ENCODE data around the gene POU2F1. TPM values are rescaled to one million over a fixed set of nuclear protein-coding genes. Genes with fewer than 3 reads are reported as not detected.

Gene POU2F1
- total and polyA plus RNA-seq, 4 donors: 0.93 to 10.5 (median 6.5) TPM

GRCh38 chr1:167268347-167268787, 47.7 kb downstream of the POU2F1 start:
- Histone ChIP-seq H3K36me3 (ENCODE audit: control insufficient read depth in 4 of 4, insufficient read depth in 3 of 4, low read depth in 1 of 4, low read length in 3 of 4) (no peaks in the 10 kb centered on the region), H3K4me3 (ENCODE audit: low read depth in 1 of 3, low read length in 3 of 3) (no peak overlapping the region), H3K4me1 (ENCODE audit: control insufficient read depth in 4 of 4, insufficient read depth in 4 of 4, low read length in 3 of 4) (peaks cover 2 to 18% (median 11%) of the 10 kb centered on the region in 4 donors), H3K27ac (ENCODE audit: low read depth in 1 of 2, low read length in 2 of 2) (no peak overlapping the region), H3K27me3 (ENCODE audit: control insufficient read depth in 4 of 4, insufficient read depth in 4 of 4, low read length in 3 of 4) (no peaks in the 10 kb centered on the region), H3K9ac (ENCODE audit: low read depth in 1 of 2, low read length in 2 of 2) (peak overlapping the region in 1 of 2 donors; percentile 38), H3K9me3 (ENCODE audit: control insufficient read depth in 4 of 4, low read length in 3 of 4) (no peaks in the 10 kb centered on the region)
- TF ChIP-seq ATF3 (IDR thresholded peaks at IDR 0.05) (no peak), FOXA2 (IDR thresholded peaks at IDR 0.05) (no peak), HNF4G (IDR thresholded peaks at IDR 0.05) (no peak), FOXA1 (IDR thresholded peaks at IDR 0.05) (no peak), JUND (IDR thresholded peaks at IDR 0.05) (no peak), RAD21 (IDR thresholded peaks at IDR 0.05) (no peak), MAX (IDR thresholded peaks at IDR 0.05) (no peak)
- no peak for DNase-seq (ENCODE audit: low spot score)
- 63% methylated on average over 2 of the region's 2 CpGs for WGBS

- TF ChIP-seq RAD21 (IDR thresholded peaks at IDR 0.05) (peak; percentile 18 to 32), FOXA2 (IDR thresholded peaks at IDR 0.05) (no peak), GABPA (IDR thresholded peaks at IDR 0.05 in 1 of 2, conservative IDR thresholded peaks at IDR 0.05 in 1 of 2) (no peak), NR2F2 (IDR thresholded peaks at IDR 0.05) (no peak), HNF4A (conservative IDR thresholded peaks at IDR 0.05) (no peak)
- DNase-seq (ENCODE audit: low spot score): no peak
- Histone ChIP-seq H3K27me3 (ENCODE audit: control insufficient read depth in 4 of 4, insufficient read depth in 4 of 4, low read length in 3 of 4) (no peaks in the 10 kb centered on the region), H3K9me3 (ENCODE audit: control insufficient read depth in 4 of 4, low read length in 3 of 4) (no peaks in the 10 kb centered on the region), H3K4me1 (ENCODE audit: control insufficient read depth in 4 of 4, insufficient read depth in 4 of 4, low read length in 3 of 4) (peaks cover 2 to 16% (median 11%) of the 10 kb centered on the region in 4 donors), H3K9ac (ENCODE audit: low read depth in 1 of 2, low read length in 2 of 2) (no peak overlapping the region), H3K27ac (ENCODE audit: low read depth in 1 of 2, low read length in 2 of 2) (no peak overlapping the region), H3K36me3 (ENCODE audit: control insufficient read depth in 4 of 4, insufficient read depth in 3 of 4, low read depth in 1 of 4, low read length in 3 of 4) (no peaks in the 10 kb centered on the region), H3K4me3 (ENCODE audit: low read depth in 1 of 3, low read length in 3 of 3) (no peak overlapping the region)
- WGBS: 74% methylated on average over 1 of the region's 1 CpG
Observed at GRCh38 chr1:167270349-167271092, 49.8 kb downstream of the POU2F1 start.

- no peak for DNase-seq (ENCODE audit: low spot score)
- Histone ChIP-seq H3K4me3 (ENCODE audit: low read depth in 1 of 3, low read length in 3 of 3) (no peak overlapping the region), H3K4me1 (ENCODE audit: control insufficient read depth in 4 of 4, insufficient read depth in 4 of 4, low read length in 3 of 4) (peaks cover 2 to 16% (median 10%) of the 10 kb centered on the region in 4 donors), H3K9me3 (ENCODE audit: control insufficient read depth in 4 of 4, low read length in 3 of 4) (no peaks in the 10 kb centered on the region), H3K27ac (ENCODE audit: low read depth in 1 of 2, low read length in 2 of 2) (no peak overlapping the region), H3K36me3 (ENCODE audit: control insufficient read depth in 4 of 4, insufficient read depth in 3 of 4, low read depth in 1 of 4, low read length in 3 of 4) (no peaks in the 10 kb centered on the region), H3K27me3 (ENCODE audit: control insufficient read depth in 4 of 4, insufficient read depth in 4 of 4, low read length in 3 of 4) (no peaks in the 10 kb centered on the region), H3K9ac (ENCODE audit: low read depth in 1 of 2, low read length in 2 of 2) (no peak overlapping the region)
- no peak for TF ChIP-seq RAD21 (IDR thresholded peaks at IDR 0.05)
- TF ChIP-seq ZBTB33 (IDR thresholded peaks at IDR 0.05): no peak
- TF ChIP-seq REST (IDR thresholded peaks at IDR 0.05): no peak
- TF ChIP-seq ATF3 (IDR thresholded peaks at IDR 0.05): no peak
- no peak for TF ChIP-seq GABPA (IDR thresholded peaks at IDR 0.05 in 1 of 2, conservative IDR thresholded peaks at IDR 0.05 in 1 of 2)
- no peak for TF ChIP-seq YY1 (IDR thresholded peaks at IDR 0.05)
- no peak for TF ChIP-seq EGR1 (IDR thresholded peaks at IDR 0.05; ENCODE audit: low read depth in 2 of 2)
- no peak for TF ChIP-seq CTCF (IDR thresholded peaks at IDR 0.05; ENCODE audit: low read depth, low read length, missing input control)
- 96% methylated on average over 3 of the region's 3 CpGs for WGBS
Observed at GRCh38 chr1:167272369-167272957, 51.8 kb downstream of the POU2F1 start.
